GM12878 (cell line): ENCODE results near the gene RAD17. TPM values are rescaled to one million over a fixed set of nuclear protein-coding genes. Genes with fewer than 3 reads are reported as not detected.

Experiments
- ATAC-seq: fragments of 200-7000 bp; cut with Tn5 transposase; 3 replicates; pipeline ENCODE4 v1.9.1; 2020; ENCODE audit warnings: mild to moderate bottlenecking, moderate library complexity
- BruUV-seq: library from RNA; stranded (reverse); fragments of 400-500 nt; replicated peaks from 2 replicates; lab custom pipeline; 2021; lab: Mats Ljungman, UMichigan
- CTCF ChIA-PET: fragments of 300-600 bp; sonication (Branson Sonifier 250); formaldehyde crosslinking; extraction: SDS; loops from one replicate; lab custom pipeline; 2021; ENCODE audit warnings: inconsistent platforms; lab: Yijun Ruan, JAX
- POLR2A ChIA-PET: fragments of 350-600 bp; formaldehyde crosslinking; extraction: SDS; loops from one replicate; lab custom pipeline; 2021; ENCODE audit warnings: inconsistent platforms; lab: Charles Lee
- RAD21 ChIA-PET: fragments of 300-600 bp; sonication (Branson Sonifier 250); formaldehyde crosslinking; loops from one replicate; lab custom pipeline; 2023; ENCODE audit warnings: antibody characterized with exemption; ENCODE audit not compliant: unreplicated experiment; lab: Charles Lee
- SMC1A ChIA-PET: fragments of 300-600 bp; sonication (Branson Sonifier 250); formaldehyde crosslinking; loops from one replicate; lab custom pipeline; 2023; ENCODE audit not compliant: unreplicated experiment, uncharacterized antibody; lab: Charles Lee
- DNase-seq: peaks from one replicate; pipeline ENCODE4 v3.0.0-alpha.2; 2011; ENCODE audit warnings: low read depth, low spot score
- FAIRE-seq: peaks from 3 replicates; lab custom pipeline; 2011; peaks lifted over from hg19 to GRCh38; lab: Jason Lieb, UNC
- H2AFZ ChIP-seq: 2 replicates; pipeline ENCODE4 v1.6.0; 2011; ENCODE audit warnings: low read depth, low read length, control low read depth; ENCODE audit not compliant: control insufficient read depth
- H3K27ac ChIP-seq: 2 replicates; pipeline ENCODE4 v1.5.1; 2011; ENCODE audit warnings: control low read depth; ENCODE audit not compliant: control insufficient read depth, insufficient read depth
- H3K27me3 ChIP-seq, 2 experiments: replicated peaks in 1 of 2; 2 replicates each; pipeline versions ENCODE4 v1.6.0 to v1.6.1; 2011; ENCODE audit warnings: low read length in 1 of 2; ENCODE audit not compliant: control insufficient read depth in 2 of 2, insufficient read depth in 2 of 2
- H3K36me3 ChIP-seq, 2 experiments: 2 replicates each; pipeline ENCODE4 v1.5.1; 2011; ENCODE audit warnings: low read length in 1 of 2; ENCODE audit not compliant: control insufficient read depth in 2 of 2, insufficient read depth in 2 of 2
- H3K4me1 ChIP-seq: 2 replicates; pipeline ENCODE4 v1.6.1; 2011; ENCODE audit warnings: mild to moderate bottlenecking, low read length, moderate library complexity, mixed read lengths; ENCODE audit not compliant: control insufficient read depth, insufficient read depth
- H3K4me2 ChIP-seq: 2 replicates; pipeline ENCODE4 v1.6.0; 2011; ENCODE audit warnings: control low read depth; ENCODE audit not compliant: control insufficient read depth, insufficient read depth
- H3K4me3 ChIP-seq: fragments of 200-600 bp; sonication (generic); 2 replicates; pipeline ENCODE4 v1.5.1; 2016
- H3K79me2 ChIP-seq: 2 replicates; pipeline ENCODE4 v1.6.0; 2011; ENCODE audit warnings: low read length; ENCODE audit not compliant: control insufficient read depth, insufficient read depth
- H3K9ac ChIP-seq: 2 replicates; pipeline ENCODE4 v1.8.0; 2011; ENCODE audit warnings: low read length, control low read depth, mixed read lengths; ENCODE audit not compliant: control insufficient read depth, insufficient read depth
- H3K9me3 ChIP-seq: replicated peaks from 3 replicates; pipeline ENCODE4 v1.5.1; 2011; ENCODE audit warnings: mild to moderate bottlenecking, low read length; ENCODE audit not compliant: control insufficient read depth, insufficient read depth
- H4K20me1 ChIP-seq: 2 replicates; pipeline ENCODE4 v1.6.0; 2011; ENCODE audit not compliant: control insufficient read depth, insufficient read depth
- IRF5 ChIP-seq: fragments of 450-650 bp; IDR thresholded peaks from 2 replicates; pipeline ENCODE4 v1.6.1; 2017; ENCODE audit warnings: borderline replicate concordance
- JUND ChIP-seq: IDR thresholded peaks from 2 replicates; pipeline ENCODE4 v1.6.1; 2012; ENCODE audit warnings: low read depth, mild to moderate bottlenecking, low read length, improper control_type of control experiment, moderate library complexity
- KLF5 ChIP-seq: fragments of 450-650 bp; IDR thresholded peaks from 2 replicates; pipeline ENCODE4 v1.6.1; 2014; ENCODE audit warnings: mild to moderate bottlenecking; ENCODE audit not compliant: partially characterized antibody
- NFXL1 ChIP-seq: fragments of 450-650 bp; IDR thresholded peaks from 2 replicates; pipeline ENCODE4 v1.6.1; 2017; ENCODE audit warnings: antibody characterized with exemption, mild to moderate bottlenecking, borderline replicate concordance
- NR2F1 ChIP-seq: fragments of 450-650 bp; conservative IDR thresholded peaks from 2 replicates; pipeline ENCODE4 v1.6.1; 2017; ENCODE audit warnings: mild to moderate bottlenecking
- PAX8 ChIP-seq: fragments of 450-650 bp; IDR thresholded peaks from 2 replicates; pipeline ENCODE4 v1.6.1; 2017; ENCODE audit warnings: mild to moderate bottlenecking, moderate library complexity
- POLR2AphosphoS2 ChIP-seq: IDR thresholded peaks from 2 replicates; pipeline ENCODE4 v1.6.1; 2011; ENCODE audit warnings: low read depth, mild to moderate bottlenecking, low read length, improper control_type of control experiment, moderate library complexity
- RUNX3 ChIP-seq: IDR thresholded peaks from 2 replicates; pipeline ENCODE4 v1.6.1; 2012; ENCODE audit warnings: low read length, inconsistent platforms
- SIN3A ChIP-seq: IDR thresholded peaks from 2 replicates; pipeline ENCODE4 v1.6.1; 2012; ENCODE audit warnings: low read depth, low read length, improper control_type of control experiment
- SRF ChIP-seq, 2 experiments: IDR thresholded peaks; 2 replicates each; pipeline ENCODE4 v1.6.1; 2011; ENCODE audit warnings: low read depth in 2 of 2, low read length in 2 of 2, mild to moderate bottlenecking in 1 of 2, moderate library complexity in 1 of 2
- TCF3 ChIP-seq: IDR thresholded peaks from 2 replicates; pipeline ENCODE4 v1.6.1; 2012; ENCODE audit warnings: low read depth, mild to moderate bottlenecking, low read length, borderline replicate concordance; ENCODE audit not compliant: insufficient read depth
- ZBTB40 ChIP-seq: fragments of 450-650 bp; IDR thresholded peaks from 2 replicates; pipeline ENCODE4 v1.6.1; 2016; ENCODE audit warnings: mild to moderate bottlenecking, moderate library complexity, borderline replicate concordance
- WGBS: methylation state at CpG from one replicate; pipeline ENCODE4 v1.1.6; 2016; ENCODE audit warnings: low lambda C conversion rate; ENCODE audit not compliant: insufficient replicate concordance, insufficient coverage; ENCODE audit errors: missing lambda C conversion rate; 5-methylcytosine and 5-hydroxymethylcytosine counted together
- in situ Hi-C: fragments of 300-500 bp; cut with MboI; formaldehyde crosslinking; loops from 9 replicates; pipeline ENCODE4 v1.14.3; 2018; ENCODE audit warnings: mixed read lengths
- intact Hi-C: fragments of 100-400 bp; cut with micrococcal nuclease; formaldehyde crosslinking; loops from one replicate; pipeline ENCODE4 v1.14.2; 2022; ENCODE audit not compliant: unreplicated experiment
- polyA plus RNA-seq, 11 experiments: library from polyadenylated mRNA; depleted of rRNA in 4 of 11; unstranded in 6 of 11; stranded (reverse) in 5 of 11; fragments of >200 nt; fragmentation: Nextera tagmentation in 4 of 11; fragmentation: Illumina TruSeq in 1 of 11; extraction: Ambion mirVana in 4 of 11; extraction: Trizol in 1 of 11; gene quantifications; 1 replicate in 1 of 11; 2 replicates in 10 of 11; pipeline versions ENCODE4 v1.2.1 to v1.2.3, GENCODE V29; 2011 to 2016; ENCODE audit warnings: inconsistent platforms in 2 of 11, missing spikeins in 2 of 11, low read depth in 1 of 11
- total RNA-seq, 4 experiments: library from RNA; depleted of rRNA in 3 of 4; stranded (reverse); fragments of >200 nt in 3 of 4; fragmentation: Illumina TruSeq in 1 of 4; extraction: Trizol in 1 of 4; gene quantifications; 2 replicates each; pipeline versions ENCODE4 v1.2.1 to v1.2.3, GENCODE V29; 2013 to 2021
- TF ChIP-seq, protein P1 (sequence below), 3 experiments: IDR thresholded peaks in 2 of 3; conservative IDR thresholded peaks in 1 of 3; 2 replicates each; pipeline ENCODE4 v1.5.1; 2011; ENCODE audit warnings: low read depth in 3 of 3, low read length in 3 of 3, mild to moderate bottlenecking in 3 of 3, control low read depth in 2 of 3, moderate library complexity in 2 of 3, inconsistent platforms in 1 of 3, mixed read lengths in 1 of 3; ENCODE audit not compliant: control insufficient read depth in 2 of 3, insufficient read depth in 1 of 3; ENCODE audit errors: extremely low read depth in 1 of 3
- TF ChIP-seq, protein P2 (sequence below): fragments of 450-650 bp; IDR thresholded peaks from 2 replicates; pipeline ENCODE4 v1.6.1; 2018; ENCODE audit warnings: mild to moderate bottlenecking, low read depth, moderate library complexity; ENCODE audit not compliant: partially characterized antibody

The RAD17 gene
- total and polyA plus RNA-seq, 10 of the 15 experiments (the other 5 are each of a cell fraction or from before 2014, with no cell fraction given), result 23.9 to 55.4 (median 44.5) TPM

DNA sequence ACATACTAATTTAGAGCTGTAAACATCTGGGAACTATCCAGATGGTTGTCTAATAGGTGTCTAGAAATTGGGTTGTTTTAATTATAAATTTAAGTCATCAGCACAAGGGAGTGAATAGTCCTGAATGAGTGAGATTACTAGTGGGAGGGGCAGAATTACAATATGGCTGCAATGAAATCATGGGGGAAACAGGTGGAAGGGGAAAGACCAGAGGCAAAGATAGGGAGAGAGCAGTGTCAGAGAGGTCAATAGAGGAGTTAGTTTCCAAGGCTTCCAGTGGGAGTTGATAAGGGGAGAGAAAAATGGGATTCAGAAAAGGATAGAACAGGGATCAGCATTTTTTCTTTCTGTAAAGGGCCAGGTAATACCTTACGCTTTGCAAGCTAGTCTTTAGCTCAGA lies 9.2 kb upstream of the RAD17 start:
- SMC1A ChIA-PET, result interaction anchor here (0.6 to 1.1 kb wide), 3 partner anchors 9 to 267 kb away, joined by 3 to 5 read pairs (median 3); partner anchors contain the start of genes AK6, RAD17, SLC30A5 and TAF9
- Histone ChIP-seq H3K27me3 (no peaks in the 10 kb centered on the region), H3K4me2 (no peak overlapping the region), H3K27ac (no peak overlapping the region), H3K9me3 (no peaks in the 10 kb centered on the region), H3K9ac (no peak overlapping the region), H3K36me3 (peaks cover 0 to 15% of the 10 kb centered on the region in 2 experiments; a peak in 3 of 4 replicates), H4K20me1 (no peaks in the 10 kb centered on the region), H3K4me3 (no peak overlapping the region), H3K79me2 (peaks cover 15% of the 10 kb centered on the region), H2AFZ (no peak overlapping the region), H3K4me1 (no peaks in the 10 kb centered on the region)
- no TSS peak for BruUV-seq
- in situ Hi-C loops, result no loop called here
- intact Hi-C loops, result loop anchor here (10.0 kb wide), 3 partner anchors 96 to 196 kb away; partner anchors contain the start of genes CCNB1 and CDK7
- ATAC-seq, result no peak
- RAD21 ChIA-PET, result no interaction called here
- DNase-seq, result no peak
- POLR2A ChIA-PET, result no interaction called here
- 100% methylated on average over 1 of the region's 1 CpG for whole genome bisulfite sequencing
- FAIRE-seq, result no peak
- CTCF ChIA-PET, result interaction anchor here (0.6 to 1.0 kb wide), 2 partner anchors 24 to 126 kb away, joined by 3 read pairs; partner anchors contain the start of gene CDK7
- TF ChIP-seq IRF5, result no peak
- no peak for TF ChIP-seq KLF5
- TF ChIP-seq, protein P1, sequence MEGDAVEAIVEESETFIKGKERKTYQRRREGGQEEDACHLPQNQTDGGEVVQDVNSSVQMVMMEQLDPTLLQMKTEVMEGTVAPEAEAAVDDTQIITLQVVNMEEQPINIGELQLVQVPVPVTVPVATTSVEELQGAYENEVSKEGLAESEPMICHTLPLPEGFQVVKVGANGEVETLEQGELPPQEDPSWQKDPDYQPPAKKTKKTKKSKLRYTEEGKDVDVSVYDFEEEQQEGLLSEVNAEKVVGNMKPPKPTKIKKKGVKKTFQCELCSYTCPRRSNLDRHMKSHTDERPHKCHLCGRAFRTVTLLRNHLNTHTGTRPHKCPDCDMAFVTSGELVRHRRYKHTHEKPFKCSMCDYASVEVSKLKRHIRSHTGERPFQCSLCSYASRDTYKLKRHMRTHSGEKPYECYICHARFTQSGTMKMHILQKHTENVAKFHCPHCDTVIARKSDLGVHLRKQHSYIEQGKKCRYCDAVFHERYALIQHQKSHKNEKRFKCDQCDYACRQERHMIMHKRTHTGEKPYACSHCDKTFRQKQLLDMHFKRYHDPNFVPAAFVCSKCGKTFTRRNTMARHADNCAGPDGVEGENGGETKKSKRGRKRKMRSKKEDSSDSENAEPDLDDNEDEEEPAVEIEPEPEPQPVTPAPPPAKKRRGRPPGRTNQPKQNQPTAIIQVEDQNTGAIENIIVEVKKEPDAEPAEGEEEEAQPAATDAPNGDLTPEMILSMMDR (IDR thresholded peaks at IDR 0.05 in 2 of 3, conservative IDR thresholded peaks at IDR 0.05 in 1 of 3; ENCODE audit: control insufficient read depth in 2 of 3, extremely low read depth in 1 of 3, insufficient read depth in 1 of 3, low read depth in 3 of 3, low read length in 3 of 3), result no peak
- TF ChIP-seq ZBTB40, result no peak
- no peak for TF ChIP-seq TCF3
- no peak for TF ChIP-seq POLR2AphosphoS2
- TF ChIP-seq PAX8, result no peak
- TF ChIP-seq JUND, result no peak
- TF ChIP-seq SIN3A, result no peak
- TF ChIP-seq, protein P2, sequence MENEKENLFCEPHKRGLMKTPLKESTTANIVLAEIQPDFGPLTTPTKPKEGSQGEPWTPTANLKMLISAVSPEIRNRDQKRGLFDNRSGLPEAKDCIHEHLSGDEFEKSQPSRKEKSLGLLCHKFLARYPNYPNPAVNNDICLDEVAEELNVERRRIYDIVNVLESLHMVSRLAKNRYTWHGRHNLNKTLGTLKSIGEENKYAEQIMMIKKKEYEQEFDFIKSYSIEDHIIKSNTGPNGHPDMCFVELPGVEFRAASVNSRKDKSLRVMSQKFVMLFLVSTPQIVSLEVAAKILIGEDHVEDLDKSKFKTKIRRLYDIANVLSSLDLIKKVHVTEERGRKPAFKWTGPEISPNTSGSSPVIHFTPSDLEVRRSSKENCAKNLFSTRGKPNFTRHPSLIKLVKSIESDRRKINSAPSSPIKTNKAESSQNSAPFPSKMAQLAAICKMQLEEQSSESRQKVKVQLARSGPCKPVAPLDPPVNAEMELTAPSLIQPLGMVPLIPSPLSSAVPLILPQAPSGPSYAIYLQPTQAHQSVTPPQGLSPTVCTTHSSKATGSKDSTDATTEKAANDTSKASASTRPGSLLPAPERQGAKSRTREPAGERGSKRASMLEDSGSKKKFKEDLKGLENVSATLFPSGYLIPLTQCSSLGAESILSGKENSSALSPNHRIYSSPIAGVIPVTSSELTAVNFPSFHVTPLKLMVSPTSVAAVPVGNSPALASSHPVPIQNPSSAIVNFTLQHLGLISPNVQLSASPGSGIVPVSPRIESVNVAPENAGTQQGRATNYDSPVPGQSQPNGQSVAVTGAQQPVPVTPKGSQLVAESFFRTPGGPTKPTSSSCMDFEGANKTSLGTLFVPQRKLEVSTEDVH, result no peak
- TF ChIP-seq NR2F1, result no peak
- no peak for TF ChIP-seq NFXL1
- no peak for TF ChIP-seq RUNX3
- no peak for TF ChIP-seq SRF (IDR thresholded peaks at IDR 0.05; ENCODE audit: low read depth in 2 of 2, low read length in 2 of 2)
